H1 (cell line): ENCODE measurements around the gene BRIP1. TPM values are rescaled to one million over a fixed set of nuclear protein-coding genes. Genes with fewer than 3 reads are reported as not detected.

ENCODE experiments used
- CTCF ChIA-PET: fragments of 300-600 bp; sonication (Branson Sonifier 250); formaldehyde crosslinking; loops from one replicate; lab custom pipeline; 2021; ENCODE audit not compliant: partially characterized antibody; lab: Charles Lee
- POLR2A ChIA-PET: fragments of 300-600 bp; sonication (Branson Sonifier 250); formaldehyde crosslinking; loops from one replicate; lab custom pipeline; 2021; ENCODE audit warnings: inconsistent platforms; ENCODE audit not compliant: partially characterized antibody; lab: Charles Lee
- DNase-seq, 2 experiments: peaks; one replicate each; pipeline versions ENCODE4 v3.0.0 to v3.0.0-alpha.2; 2010 to 2022; ENCODE audit warnings: low spot score in 2 of 2, low read depth in 1 of 2, mixed read lengths in 1 of 2
- FAIRE-seq: peaks from 2 replicates; lab custom pipeline; 2011; peaks lifted over from hg19 to GRCh38; lab: Jason Lieb, UNC
- H2AFZ ChIP-seq: 2 replicates; pipeline ENCODE4 v1.8.1; 2012; ENCODE audit warnings: low read length, inconsistent platforms
- H2AK5ac ChIP-seq: 2 replicates; pipeline ENCODE4 v1.6.1; 2013; ENCODE audit warnings: low read depth, low read length
- H2BK120ac ChIP-seq: replicated peaks from 2 replicates; pipeline ENCODE3; 2013; ENCODE audit warnings: low read depth, low read length, inconsistent platforms
- H2BK12ac ChIP-seq: 2 replicates; pipeline ENCODE4 v1.6.1; 2013; ENCODE audit warnings: low read depth, low read length
- H2BK15ac ChIP-seq: 2 replicates; pipeline ENCODE4 v1.6.1; 2013; ENCODE audit warnings: low read length
- H2BK20ac ChIP-seq: 2 replicates; pipeline ENCODE4 v1.6.1; 2013; ENCODE audit warnings: low read length
- H2BK5ac ChIP-seq: 2 replicates; pipeline ENCODE4 v1.6.1; 2013; ENCODE audit warnings: low read depth, low read length
- H3K14ac ChIP-seq: 2 replicates; pipeline ENCODE4 v1.6.1; 2013; ENCODE audit warnings: inconsistent platforms; ENCODE audit not compliant: insufficient read length
- H3K18ac ChIP-seq: 2 replicates; pipeline ENCODE4 v1.6.1; 2013; ENCODE audit warnings: low read length; ENCODE audit errors: extremely low read depth
- H3K23ac ChIP-seq: 2 replicates; pipeline ENCODE4 v1.6.1; 2013; ENCODE audit warnings: inconsistent platforms; ENCODE audit not compliant: insufficient read length
- H3K23me2 ChIP-seq: 2 replicates; pipeline ENCODE4 v1.6.1; 2013; ENCODE audit warnings: low read depth, low read length
- H3K27ac ChIP-seq: 2 replicates; pipeline ENCODE4 v1.6.1; 2011; ENCODE audit warnings: low read depth, low read length, inconsistent platforms
- H3K27me3 ChIP-seq, 4 experiments: replicated peaks in 1 of 4; 1 replicate in 1 of 4; 2 replicates in 3 of 4; pipeline versions ENCODE4 v1.6.1 to v1.8.1; 2011 to 2013; ENCODE audit warnings: low read length in 3 of 4, mild to moderate bottlenecking in 3 of 4, inconsistent platforms in 2 of 4, mixed read lengths in 2 of 4, moderate library complexity in 1 of 4; ENCODE audit not compliant: control insufficient read depth in 3 of 4, insufficient read depth in 3 of 4; ENCODE audit errors: extremely low read depth in 1 of 4
- H3K36me3 ChIP-seq, 4 experiments: 2 replicates each; pipeline versions ENCODE4 v1.6.1 to v1.8.1; 2011 to 2013; ENCODE audit warnings: mild to moderate bottlenecking in 4 of 4, low read length in 3 of 4, moderate library complexity in 2 of 4, control low read depth in 1 of 4, inconsistent platforms in 1 of 4; ENCODE audit not compliant: insufficient read depth in 4 of 4, control insufficient read depth in 2 of 4
- H3K4ac ChIP-seq: replicated peaks from 2 replicates; pipeline ENCODE3; 2013; ENCODE audit warnings: low read length, low read depth, mixed read lengths, inconsistent platforms; ENCODE audit not compliant: insufficient read length
- H3K4me1 ChIP-seq, 4 experiments: replicated peaks in 1 of 4; 1 replicate in 1 of 4; 2 replicates in 3 of 4; pipeline versions ENCODE4 v1.6.1 to v1.8.1; 2011 to 2013; ENCODE audit warnings: low read length in 3 of 4, inconsistent platforms in 2 of 4, mixed read lengths in 1 of 4; ENCODE audit not compliant: insufficient read depth in 4 of 4, control insufficient read depth in 3 of 4
- H3K4me2 ChIP-seq, 2 experiments: 2 replicates each; pipeline versions ENCODE4 v1.6.1 to v1.8.1; 2011 to 2013; ENCODE audit warnings: low read depth in 2 of 2, low read length in 2 of 2, control low read depth in 1 of 2, inconsistent platforms in 1 of 2, mild to moderate bottlenecking in 1 of 2; ENCODE audit not compliant: insufficient read depth in 1 of 2
- H3K4me3 ChIP-seq, 4 experiments: fragments of 200-600, 300-600 bp in 1 of 4; sonication (generic), shearing (Covaris generic), sonication (Bioruptor Twin) in 1 of 4; 2 replicates each; pipeline versions ENCODE4 v1.5.1 to v1.8.1; 2011 to 2016; ENCODE audit warnings: low read length in 4 of 4, low read depth in 3 of 4, control low read depth in 2 of 4, inconsistent platforms in 2 of 4, mild to moderate bottlenecking in 2 of 4, mixed read lengths in 1 of 4, moderate library complexity in 1 of 4; ENCODE audit not compliant: insufficient read depth in 2 of 4; ENCODE audit errors: extremely low read depth in 1 of 4
- H3K56ac ChIP-seq: replicated peaks from 2 replicates; pipeline ENCODE3; 2013; ENCODE audit warnings: low read depth, mild to moderate bottlenecking, mixed read lengths, low read length, inconsistent platforms; ENCODE audit not compliant: insufficient read length
- H3K79me1 ChIP-seq: 2 replicates; pipeline ENCODE4 v1.6.1; 2013; ENCODE audit warnings: low read depth, low read length, control low read depth
- H3K79me2 ChIP-seq, 2 experiments: 2 replicates each; pipeline versions ENCODE4 v1.6.1 to v1.8.1; 2012 to 2013; ENCODE audit warnings: low read length in 2 of 2, mild to moderate bottlenecking in 2 of 2, inconsistent platforms in 1 of 2; ENCODE audit not compliant: insufficient read depth in 2 of 2, control insufficient read depth in 1 of 2
- H3K9ac ChIP-seq, 4 experiments: replicated peaks in 1 of 4; 1 replicate in 1 of 4; 2 replicates in 3 of 4; pipeline versions ENCODE4 v1.6.1 to v1.8.1; 2011 to 2013; ENCODE audit warnings: low read depth in 3 of 4, low read length in 3 of 4, control low read depth in 2 of 4, mild to moderate bottlenecking in 2 of 4, moderate library complexity in 2 of 4, inconsistent platforms in 1 of 4; ENCODE audit errors: extremely low read depth in 1 of 4
- H3K9me3 ChIP-seq, 2 experiments: 2 replicates each; pipeline versions ENCODE4 v1.6.1 to v1.8.1; 2012 to 2013; ENCODE audit warnings: mild to moderate bottlenecking in 2 of 2, moderate library complexity in 2 of 2, control low read depth in 1 of 2, inconsistent platforms in 1 of 2, low read depth in 1 of 2, low read length in 1 of 2, mixed read lengths in 1 of 2; ENCODE audit not compliant: insufficient read depth in 2 of 2
- H4K20me1 ChIP-seq, 2 experiments: replicated peaks in 1 of 2; 2 replicates each; pipeline versions ENCODE3 to v1.8.1; 2011 to 2013; ENCODE audit warnings: inconsistent platforms in 2 of 2, low read length in 2 of 2, mild to moderate bottlenecking in 1 of 2; ENCODE audit not compliant: insufficient read depth in 2 of 2, control insufficient read depth in 1 of 2
- H4K5ac ChIP-seq: 2 replicates; pipeline ENCODE4 v1.6.1; 2013; ENCODE audit warnings: low read length, low read depth, mixed read lengths, inconsistent platforms; ENCODE audit not compliant: insufficient read length
- H4K8ac ChIP-seq: 2 replicates; pipeline ENCODE4 v1.8.0; 2013; ENCODE audit warnings: mild to moderate bottlenecking, moderate library complexity, low read length, inconsistent platforms; ENCODE audit not compliant: insufficient read depth; ENCODE audit errors: extremely low read depth
- H4K91ac ChIP-seq: replicated peaks from 2 replicates; pipeline ENCODE3; 2013; ENCODE audit warnings: low read length, mixed read lengths, inconsistent platforms; ENCODE audit not compliant: insufficient read length
- CREB1 ChIP-seq: IDR thresholded peaks from 2 replicates; pipeline ENCODE4 v1.6.1; 2012; ENCODE audit warnings: inconsistent platforms
- EZH2 ChIP-seq: fragments of 200-600 bp; sonication (generic); IDR thresholded peaks from 2 replicates; pipeline ENCODE4 v1.7.1; 2012; ENCODE audit warnings: low read depth, mild to moderate bottlenecking, moderate library complexity, low read length, inconsistent platforms; ENCODE audit not compliant: severe bottlenecking
- MAFK ChIP-seq: IDR thresholded peaks from 2 replicates; pipeline ENCODE4 v1.6.1; 2012; ENCODE audit warnings: low read depth, mild to moderate bottlenecking, improper control_type of control experiment, low read length
- SIN3A ChIP-seq, 2 experiments: IDR thresholded peaks in 1 of 2; conservative IDR thresholded peaks in 1 of 2; 2 replicates each; pipeline ENCODE4 v1.6.1; 2011 to 2012; ENCODE audit warnings: low read length in 2 of 2, improper control_type of control experiment in 1 of 2, low read depth in 1 of 2, mild to moderate bottlenecking in 1 of 2
- SP2 ChIP-seq: IDR thresholded peaks from 2 replicates; pipeline ENCODE4 v1.6.1; 2012; ENCODE audit warnings: mild to moderate bottlenecking, low read length, inconsistent platforms
- TAF7 ChIP-seq: optimal IDR thresholded peaks from 2 replicates; pipeline ENCODE3; 2011; ENCODE audit warnings: low read depth, mild to moderate bottlenecking, inconsistent platforms, low read length, moderate library complexity, borderline replicate concordance
- TBP ChIP-seq: IDR thresholded peaks from 2 replicates; pipeline ENCODE4 v1.6.1; 2011; ENCODE audit warnings: low read depth, low read length, improper control_type of control experiment
- YY1 ChIP-seq: IDR thresholded peaks from 2 replicates; pipeline ENCODE4 v1.6.1; 2011; ENCODE audit warnings: low read depth, mild to moderate bottlenecking, low read length
- ZNF274 ChIP-seq: IDR thresholded peaks from 2 replicates; pipeline ENCODE4 v1.7.0; 2012; ENCODE audit warnings: low read length, borderline replicate concordance; ENCODE audit errors: extremely low read depth
- WGBS, 2 experiments: shearing (Covaris generic) in 1 of 2; methylation state at CpG; one replicate each; pipeline versions ENCODE4 v1.1.6 to v1.1.7; 2013 to 2015; ENCODE audit warnings: low lambda C conversion rate in 2 of 2, mixed read lengths in 2 of 2, inconsistent platforms in 1 of 2, low coverage in 1 of 2, missing lambda C conversion rate in 1 of 2; ENCODE audit not compliant: insufficient replicate concordance in 2 of 2, insufficient coverage in 1 of 2, insufficient read length in 1 of 2; ENCODE audit errors: extremely low coverage in 1 of 2, missing lambda C conversion rate in 1 of 2; 5-methylcytosine and 5-hydroxymethylcytosine counted together
- polyA plus RNA-seq, 7 experiments: library from polyadenylated mRNA; depleted of rRNA in 3 of 7; stranded (reverse) in 5 of 7; unstranded in 2 of 7; fragments of >200 nt in 5 of 7; fragments of 200-250 nt in 2 of 7; gene quantifications; 1 replicate in 5 of 7; 2 replicates in 1 of 7; 4 replicates in 1 of 7; pipeline versions ENCODE4 v1.2.1 to v1.2.3, GENCODE V29; 2011 to 2013; ENCODE audit warnings: missing spikeins in 2 of 7, mixed read lengths in 2 of 7
- total RNA-seq: library from RNA; stranded (reverse); fragmentation: NEBNext Ultra II Directional; extraction: Animal tissue kit (Norgen Biotek cat#: 25700); gene quantifications from 2 replicates; pipeline ENCODE4 v1.2.1, GENCODE V29; 2021
- TF ChIP-seq, protein P1 (sequence below), 3 experiments: IDR thresholded peaks; 1 replicate in 2 of 3; 2 replicates in 1 of 3; pipeline versions ENCODE4 v1.5.1 to v1.6.1; 2011; ENCODE audit warnings: low read length in 3 of 3, mild to moderate bottlenecking in 3 of 3, inconsistent platforms in 2 of 3, low read depth in 1 of 3, moderate library complexity in 1 of 3; ENCODE audit not compliant: insufficient read depth in 1 of 3; ENCODE audit errors: control extremely low read depth in 1 of 3

BRIP1 gene
- total and polyA plus RNA-seq, 2 of the 8 experiments (the other 6 are each of a cell fraction or from before 2014, with no cell fraction given): 5.8 to 19.2 TPM

DNA sequence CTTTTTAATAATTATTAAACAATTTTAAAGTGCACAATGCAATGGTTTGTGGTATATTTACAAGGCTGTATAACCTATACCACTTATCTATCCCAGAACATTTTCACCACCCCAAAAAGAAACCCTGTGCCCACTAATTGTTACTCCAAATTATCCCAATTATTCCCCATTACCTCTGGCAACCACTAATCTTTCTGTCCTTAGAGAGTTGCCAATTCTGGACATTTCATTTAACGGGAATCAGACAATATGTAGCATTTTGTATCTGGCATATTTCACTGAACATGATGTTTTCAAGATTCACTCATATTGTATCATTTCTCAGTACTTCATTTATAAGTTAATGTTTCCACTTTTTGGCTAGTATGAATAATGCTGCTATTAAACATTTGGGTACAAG lies 169.2 kb downstream of the BRIP1 start:
- WGBS, 2 experiments: 84% methylated on average over 1 of the region's 1 CpG; no CpG with 5 or more reads in 1 of the 2 experiments
- TF ChIP-seq TAF7 (no peak), MAFK (no peak), TBP (no peak), YY1 (no peak), CREB1 (no peak), EZH2 (no peak), ZNF274 (no peak), SIN3A (conservative IDR thresholded peaks at IDR 0.05 in 1 of 2, IDR thresholded peaks at IDR 0.05 in 1 of 2; ENCODE audit: low read depth in 1 of 2, low read length in 2 of 2) (no peak), SP2 (no peak)
- TF ChIP-seq, protein P1, sequence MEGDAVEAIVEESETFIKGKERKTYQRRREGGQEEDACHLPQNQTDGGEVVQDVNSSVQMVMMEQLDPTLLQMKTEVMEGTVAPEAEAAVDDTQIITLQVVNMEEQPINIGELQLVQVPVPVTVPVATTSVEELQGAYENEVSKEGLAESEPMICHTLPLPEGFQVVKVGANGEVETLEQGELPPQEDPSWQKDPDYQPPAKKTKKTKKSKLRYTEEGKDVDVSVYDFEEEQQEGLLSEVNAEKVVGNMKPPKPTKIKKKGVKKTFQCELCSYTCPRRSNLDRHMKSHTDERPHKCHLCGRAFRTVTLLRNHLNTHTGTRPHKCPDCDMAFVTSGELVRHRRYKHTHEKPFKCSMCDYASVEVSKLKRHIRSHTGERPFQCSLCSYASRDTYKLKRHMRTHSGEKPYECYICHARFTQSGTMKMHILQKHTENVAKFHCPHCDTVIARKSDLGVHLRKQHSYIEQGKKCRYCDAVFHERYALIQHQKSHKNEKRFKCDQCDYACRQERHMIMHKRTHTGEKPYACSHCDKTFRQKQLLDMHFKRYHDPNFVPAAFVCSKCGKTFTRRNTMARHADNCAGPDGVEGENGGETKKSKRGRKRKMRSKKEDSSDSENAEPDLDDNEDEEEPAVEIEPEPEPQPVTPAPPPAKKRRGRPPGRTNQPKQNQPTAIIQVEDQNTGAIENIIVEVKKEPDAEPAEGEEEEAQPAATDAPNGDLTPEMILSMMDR (IDR thresholded peaks at IDR 0.05; ENCODE audit: control extremely low read depth in 1 of 3, insufficient read depth in 1 of 3, low read depth in 1 of 3, low read length in 3 of 3): no peak
- TF ChIP-seq, all 59 proteins: peak for 0
- Histone ChIP-seq H3K79me2 (no peaks in the 10 kb centered on the region), H3K18ac (no peak overlapping the region), H4K5ac (no peak overlapping the region), H2AFZ (no peak overlapping the region), H3K36me3 (peaks cover 0 to 4% (median 1%) of the 10 kb centered on the region in 4 experiments; a peak in 2 of 8 replicates), H3K56ac (no peak overlapping the region), H2BK120ac (no peak overlapping the region), H3K27ac (no peak overlapping the region), H3K9me3 (peaks cover 5 to 9% of the 10 kb centered on the region in 2 experiments; a peak in 3 of 4 replicates), H4K20me1 (no peaks in the 10 kb centered on the region), H4K91ac (no peak overlapping the region), H2AK5ac (no peak overlapping the region), H2BK12ac (no peak overlapping the region), H3K4me2 (no peak overlapping the region), H3K23me2 (no peaks in the 10 kb centered on the region), H3K79me1 (no peaks in the 10 kb centered on the region), H3K9ac (no peak overlapping the region), H3K27me3 (no peaks in the 10 kb centered on the region), H2BK20ac (no peak overlapping the region), H3K14ac (no peak overlapping the region), H3K4ac (no peak overlapping the region), H3K23ac (no peak overlapping the region), H3K4me3 (no peak overlapping the region), H4K8ac (no peak overlapping the region), H2BK15ac (no peak overlapping the region), H3K4me1 (no peaks in the 10 kb centered on the region), H2BK5ac (no peak overlapping the region)
- no peak for FAIRE-seq
- DNase-seq: no peak
- ChIA-PET POLR2A (no interaction called here), CTCF (no interaction called here)
